Lung (tissue), 12 donors: ENCODE measurements around the gene DBNL. TPM values are rescaled to one million over a fixed set of nuclear protein-coding genes. Genes with fewer than 3 reads are reported as not detected.

ENCODE experiments used
- ATAC-seq: fragments of 200-7000 bp; cut with Tn5 transposase; one replicate; pipeline ENCODE4 v1.9.1; 2020; ENCODE audit warnings: moderate number of reproducible peaks; ENCODE audit not compliant: insufficient read depth, low FRiP score
- DNase-seq, 3 donors: peaks; one replicate each; pipeline ENCODE4 v3.0.0-alpha.2; 2013 to 2017
- H3K27ac ChIP-seq, 2 donors: one replicate each; pipeline ENCODE4 v1.5.1; 2013; ENCODE audit warnings: mild to moderate bottlenecking in 2 of 2, moderate library complexity in 2 of 2, control low read depth in 1 of 2, inconsistent platforms in 1 of 2, low read depth in 1 of 2, low read length in 1 of 2
- H3K27me3 ChIP-seq, 3 donors: one replicate each; pipeline ENCODE4 v1.5.1; 2013; ENCODE audit warnings: low read length in 2 of 3; ENCODE audit not compliant: control insufficient read depth in 3 of 3, insufficient read depth in 3 of 3
- H3K36me3 ChIP-seq, 4 donors: one replicate each; pipeline ENCODE4 v1.5.1; 2013; ENCODE audit warnings: low read length in 4 of 4, mild to moderate bottlenecking in 1 of 4, moderate library complexity in 1 of 4; ENCODE audit not compliant: control insufficient read depth in 4 of 4, insufficient read depth in 4 of 4
- H3K4me1 ChIP-seq, 5 donors: one replicate each; pipeline ENCODE4 v1.5.1; 2013; ENCODE audit warnings: low read length in 5 of 5, mild to moderate bottlenecking in 2 of 5, moderate library complexity in 1 of 5; ENCODE audit not compliant: control insufficient read depth in 5 of 5, insufficient read depth in 5 of 5
- H3K4me3 ChIP-seq: one replicate; pipeline ENCODE4 v1.5.1; 2013; ENCODE audit warnings: mild to moderate bottlenecking, control low read depth, moderate library complexity
- H3K9ac ChIP-seq, 2 donors: one replicate each; pipeline ENCODE4 v1.5.1; 2013; ENCODE audit warnings: low read length in 2 of 2, control low read depth in 1 of 2; ENCODE audit not compliant: insufficient read depth in 1 of 2
- H3K9me3 ChIP-seq, 4 donors: one replicate each; pipeline ENCODE4 v1.5.1; 2013; ENCODE audit warnings: low read length in 3 of 4, mild to moderate bottlenecking in 1 of 4, moderate library complexity in 1 of 4; ENCODE audit not compliant: control insufficient read depth in 4 of 4, insufficient read depth in 3 of 4
- CTCF ChIP-seq: IDR thresholded peaks from 2 replicates; pipeline ENCODE4 v1.5.1; 2012; ENCODE audit warnings: mild to moderate bottlenecking; ENCODE audit errors: control extremely low read depth, extremely low read depth
- WGBS, 2 donors: extraction: QIAGEN DNeasy Blood & Tissue Kit; methylation state at CpG; one replicate each; pipeline ENCODE4 v1.1.7; 2013; 5-methylcytosine and 5-hydroxymethylcytosine counted together
- polyA plus RNA-seq, 2 donors: library from polyadenylated mRNA; stranded (reverse); fragments of 200-250 nt; gene quantifications; one replicate each; pipeline ENCODE4 v1.2.1, GENCODE V29; 2013
- total RNA-seq, 2 donors: library from RNA; depleted of rRNA in 1 of 2; stranded (reverse); fragments of >200 nt in 1 of 2; gene quantifications; one replicate each; pipeline ENCODE4 v1.2.1, GENCODE V29; 2014 to 2021
- donor health status: control.
- donor health status: control.
- donor health status: Bipolar disorder and iron deficiency.
- donor health status: healthy.
- donor health status: DM: yes; HTN: yes; CAD: no.

Gene DBNL
- total and polyA plus RNA-seq, 4 donors = 65.9 to 209 (median 116) TPM

DNA sequence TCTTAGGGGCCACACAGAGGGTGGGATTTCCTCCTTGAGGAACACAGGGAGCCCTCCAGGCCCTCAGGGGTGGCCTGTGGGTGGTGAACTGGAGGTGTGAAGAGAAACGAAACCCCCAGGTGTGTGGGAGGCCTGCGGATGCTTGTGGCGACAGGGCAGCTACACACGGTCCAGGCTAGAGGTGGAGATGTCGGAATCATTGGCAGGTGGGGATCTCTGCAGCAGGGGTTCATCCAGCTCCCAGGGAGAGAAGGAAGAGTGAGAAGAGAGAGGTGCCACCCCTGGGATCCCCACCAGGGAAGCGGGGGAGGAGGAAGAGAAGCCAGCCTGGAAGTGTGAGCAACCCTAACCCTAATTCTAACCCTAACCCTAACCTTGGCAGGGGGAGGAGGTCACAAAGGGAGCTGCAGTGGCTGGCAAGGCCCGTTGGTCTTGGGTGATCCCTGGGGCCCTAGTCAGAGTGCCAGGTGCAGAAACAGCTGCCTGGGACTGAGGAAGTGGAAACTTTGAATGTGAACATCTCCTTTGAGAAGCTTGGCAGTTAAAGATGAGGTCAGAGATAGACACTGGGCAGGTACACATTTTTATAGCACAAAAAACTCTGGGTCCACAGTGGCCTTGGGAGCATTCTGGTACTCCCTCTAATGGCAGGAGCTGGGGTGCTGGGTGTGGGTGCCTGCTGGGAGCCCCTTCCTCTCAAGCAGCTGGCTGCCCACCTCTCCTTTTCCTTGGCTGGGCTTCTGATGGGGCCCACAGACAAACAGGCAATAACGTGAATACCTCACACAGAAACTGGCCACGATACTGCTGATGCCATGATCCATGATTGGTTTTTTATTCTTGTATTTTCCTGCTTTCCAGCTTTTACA lies 52.8 kb downstream of the DBNL start:
- peaks cover 0 to 21% (median 0%) of the 10 kb centered on the region in 5 donors for H3K4me1 ChIP-seq
- TF ChIP-seq CTCF = no peak
- H3K27me3 ChIP-seq = no peaks in the 10 kb centered on the region
- no peak overlapping the region for H3K9ac ChIP-seq
- no peaks in the 10 kb centered on the region for H3K36me3 ChIP-seq
- no peak overlapping the region for H3K4me3 ChIP-seq
- no peak for DNase-seq
- H3K27ac ChIP-seq = no peak overlapping the region
- no peak for ATAC-seq
- H3K9me3 ChIP-seq = no peaks in the 10 kb centered on the region
- 81 to 82% methylated on average over 9 of the region's 9 CpGs for WGBS, 2 donors

GRCh38 chr7:44098092-44099068 lies 53.9 kb downstream of the DBNL start:
- Histone ChIP-seq H3K27me3 (no peaks in the 10 kb centered on the region), H3K4me1 (peaks cover 0 to 21% (median 0%) of the 10 kb centered on the region in 5 donors), H3K9ac (no peak overlapping the region), H3K9me3 (no peaks in the 10 kb centered on the region), H3K27ac (no peak overlapping the region), H3K36me3 (no peaks in the 10 kb centered on the region), H3K4me3 (no peak overlapping the region)
- ATAC-seq (no peak), DNase-seq (no peak)
- no peak for TF ChIP-seq CTCF
- 88% methylated on average over 6 of the region's 6 CpGs for WGBS, 2 donors

DNA sequence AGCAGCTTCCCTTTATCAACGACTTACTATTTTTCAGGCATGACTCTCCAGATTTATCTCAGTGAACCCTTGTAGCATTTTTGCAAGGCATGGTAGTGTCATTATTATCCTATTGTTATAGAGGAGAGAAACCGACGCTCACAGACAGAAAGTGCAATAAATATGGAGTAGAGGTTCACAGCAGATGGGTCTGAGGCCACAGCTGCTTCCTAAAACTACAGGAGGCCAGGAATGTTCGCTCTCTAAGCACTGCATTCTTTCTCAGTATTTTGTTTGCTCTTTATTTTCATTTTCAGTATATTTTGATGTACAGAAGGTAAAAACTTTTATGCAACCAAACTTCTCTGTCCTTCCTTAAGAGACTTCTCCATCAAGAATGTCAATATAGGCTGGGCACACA lies 55.2 kb downstream of the DBNL start:
- ATAC-seq = no peak
- Histone ChIP-seq H3K27ac (no peak overlapping the region), H3K27me3 (no peaks in the 10 kb centered on the region)

More for the DNA sequence above, 55.2 kb downstream of the DBNL start:
- Histone ChIP-seq H3K4me3 (no peak overlapping the region), H3K4me1 (peaks cover 0 to 23% (median 0%) of the 10 kb centered on the region in 5 donors), H3K9ac (no peak overlapping the region), H3K9me3 (no peaks in the 10 kb centered on the region), H3K36me3 (no peaks in the 10 kb centered on the region)
- WGBS, 2 donors = 39 to 51% methylated on average over 4 of the region's 4 CpGs
- no peak for TF ChIP-seq CTCF
- DNase-seq = no peak
